Stimulated activated CD4-positive, alpha-beta T cell treated with anti-CD3 and anti-CD28 coated beads, Interleukin-2, amount 100 ng/mL, for 24 hours (primary cell): ENCODE measurements around the gene HSP90AB1.

Experiments used
- DNase-seq, 2 donors: peaks; one replicate each; pipeline ENCODE4 v3.0.0-alpha.2; 2020

HSP90AB1 gene

GRCh38 chr6:44246663-44247337, at the start of gene HSP90AB1:
Gene HSP90AB1 (plus strand): TSS chr6:44247101. CDS start chr6:44248630, 1,529 bp downstream.
- DNase-seq = peak; percentile 94 to 96

- no peak for DNase-seq
Observed at GRCh38 chr6:44198684-44199083, 48.2 kb upstream of the HSP90AB1 start.

GRCh38 chr6:44199883-44200282, 47.0 kb upstream of the HSP90AB1 start:
- no peak for DNase-seq

- DNase-seq = no peak
Observed at GRCh38 chr6:44201200-44201599, 45.7 kb upstream of the HSP90AB1 start.

- DNase-seq = no peak
Observed at GRCh38 chr6:44201638-44202303, 45.1 kb upstream of the HSP90AB1 start.

- no peak for DNase-seq
Observed at GRCh38 chr6:44202332-44202971, 44.4 kb upstream of the HSP90AB1 start.

GRCh38 chr6:44202972-44203750, 43.7 kb upstream of the HSP90AB1 start:
- DNase-seq = no peak

GRCh38 chr6:44203955-44204354, 42.9 kb upstream of the HSP90AB1 start:
- DNase-seq = no peak

- no peak for DNase-seq
Observed at GRCh38 chr6:44207966-44208365, 38.9 kb upstream of the HSP90AB1 start.

GRCh38 chr6:44211284-44211683, 35.6 kb upstream of the HSP90AB1 start:
- no peak for DNase-seq

- DNase-seq = no peak
Observed at GRCh38 chr6:44214307-44214706, 32.6 kb upstream of the HSP90AB1 start.

GRCh38 chr6:44216677-44217331, 30.1 kb upstream of the HSP90AB1 start, which contains the start of gene MYMX:
Gene MYMX (plus strand): TSS chr6:44216926. CDS start chr6:44217472, 546 bp downstream.
- DNase-seq = no peak

GRCh38 chr6:44217332-44218143, 29.4 kb upstream of the HSP90AB1 start:
- no peak for DNase-seq

- DNase-seq = peak in 1 of 2 donors; percentile 39
Observed at GRCh38 chr6:44219053-44219814, 27.7 kb upstream of the HSP90AB1 start.

- DNase-seq = no peak
Observed at GRCh38 chr6:44219815-44220784, 26.8 kb upstream of the HSP90AB1 start.

GRCh38 chr6:44220913-44221290, 26.0 kb upstream of the HSP90AB1 start:
- no peak for DNase-seq

GRCh38 chr6:44221291-44221960, 25.5 kb upstream of the HSP90AB1 start:
- peak; percentile 74 to 80 for DNase-seq

GRCh38 chr6:44221961-44222335, 25.0 kb upstream of the HSP90AB1 start:
- no peak for DNase-seq
